Activated CD4-positive, alpha-beta T cell treated with anti-CD3 and anti-CD28 coated beads for 24 hours (primary cell): ENCODE results near the gene CDH4.

Experiments used
- DNase-seq, 2 donors: peaks; one replicate each; pipeline ENCODE4 v3.0.0-alpha.2; 2020; ENCODE audit warnings: low read depth in 2 of 2

The CDH4 gene

GRCh38 chr20:61926253-61926613, 674.2 kb downstream of the CDH4 start:
- no peak for DNase-seq

GRCh38 chr20:61926796-61927192, 674.7 kb downstream of the CDH4 start:
- no peak for DNase-seq

- no peak for DNase-seq
These were observed 675.2 kb downstream of the CDH4 start for GRCh38 chr20:61927193-61927825.

- DNase-seq = no peak
These were observed 675.9 kb downstream of the CDH4 start for GRCh38 chr20:61927826-61928541.

GRCh38 chr20:61929561-61929960, 677.5 kb downstream of the CDH4 start:
- no peak for DNase-seq

GRCh38 chr20:61929971-61930666, 678.1 kb downstream of the CDH4 start:
- DNase-seq = no peak

- no peak for DNase-seq
These were observed 678.9 kb downstream of the CDH4 start for GRCh38 chr20:61930776-61931475.

GRCh38 chr20:61931476-61932198, 679.6 kb downstream of the CDH4 start:
- no peak for DNase-seq

GRCh38 chr20:61932199-61932592, 680.1 kb downstream of the CDH4 start:
- DNase-seq = no peak

- DNase-seq = no peak
These were observed 680.8 kb downstream of the CDH4 start for GRCh38 chr20:61932711-61933480.

- no peak for DNase-seq
These were observed 681.5 kb downstream of the CDH4 start for GRCh38 chr20:61933481-61933950.

- no peak for DNase-seq
These were observed 682.1 kb downstream of the CDH4 start for GRCh38 chr20:61933951-61934715.

- no peak for DNase-seq
These were observed 682.9 kb downstream of the CDH4 start for GRCh38 chr20:61934716-61935530.

GRCh38 chr20:61935926-61936700, 684.1 kb downstream of the CDH4 start:
- no peak for DNase-seq

- DNase-seq = no peak
These were observed 684.7 kb downstream of the CDH4 start for GRCh38 chr20:61936701-61937131.

- DNase-seq = no peak
These were observed 685.3 kb downstream of the CDH4 start for GRCh38 chr20:61937146-61937962.
